K562 (cell line): ENCODE results near the gene EFNA1. TPM values are rescaled to one million over a fixed set of nuclear protein-coding genes. Genes with fewer than 3 reads are reported as not detected.

Experiments used
- ATAC-seq: fragments of 200-7000 bp; cut with Tn5 transposase; 3 replicates; pipeline ENCODE4 v1.9.1; 2020; ENCODE audit warnings: moderate library complexity
- BruUV-seq: library from RNA; stranded (reverse); fragments of 400-500 nt; replicated peaks from 2 replicates; lab custom pipeline; 2021; lab: Mats Ljungman, UMichigan
- CTCF ChIA-PET: fragments of 300-600 bp; formaldehyde crosslinking; extraction: SDS; loops from one replicate; lab custom pipeline; 2021; ENCODE audit warnings: low intra/inter-chr PET ratio; lab: Yijun Ruan, JAX
- POLR2A ChIA-PET: fragments of 300-600, 350-650 bp; sonication (Branson Sonifier 250); formaldehyde crosslinking; extraction: SDS; loops from one replicate; lab custom pipeline; 2021; ENCODE audit warnings: antibody characterized with exemption, inconsistent platforms; lab: Yijun Ruan, JAX
- DNase-seq, 4 experiments: peaks; one replicate each; pipeline versions ENCODE4 v3.0.0 to v3.0.0-alpha.2; 2011 to 2018; ENCODE audit warnings: low spot score in 3 of 4, mixed read lengths in 3 of 4; ENCODE audit errors: extremely low read depth in 1 of 4
- FAIRE-seq: peaks from 2 replicates; lab custom pipeline; 2011; peaks lifted over from hg19 to GRCh38; lab: Jason Lieb, UNC
- H2AFZ ChIP-seq: 2 replicates; pipeline ENCODE4 v1.6.0; 2011; ENCODE audit warnings: low read depth, low read length, control low read depth, inconsistent platforms
- H3K27ac ChIP-seq: fragments of 200-600 bp; 3 replicates; pipeline ENCODE4 v1.8.0; 2011; ENCODE audit warnings: low read depth, mild to moderate bottlenecking, control low read depth, inconsistent platforms, low read length, moderate library complexity, mixed read lengths; ENCODE audit errors: extremely low read depth
- H3K27me3 ChIP-seq, 2 experiments: fragments of 300-600 bp in 1 of 2; 2 replicates in 1 of 2; 3 replicates in 1 of 2; pipeline versions ENCODE4 v1.6.0 to v1.8.0; 2011; ENCODE audit warnings: inconsistent platforms in 2 of 2, low read length in 2 of 2, mild to moderate bottlenecking in 1 of 2, mixed read lengths in 1 of 2, moderate library complexity in 1 of 2; ENCODE audit not compliant: control insufficient read depth in 2 of 2, insufficient read depth in 2 of 2
- H3K36me3 ChIP-seq: fragments of 300-600 bp; 3 replicates; pipeline ENCODE4 v1.8.0; 2011; ENCODE audit warnings: mild to moderate bottlenecking, low read length, inconsistent platforms; ENCODE audit not compliant: control insufficient read depth, insufficient read depth
- H3K4me1 ChIP-seq, 2 experiments: fragments of 200-600 bp in 1 of 2; replicated peaks in 1 of 2; 2 replicates in 1 of 2; 3 replicates in 1 of 2; pipeline versions ENCODE4 v1.5.1 to v1.8.0; 2011; ENCODE audit warnings: inconsistent platforms in 2 of 2, low read length in 2 of 2, mild to moderate bottlenecking in 1 of 2, mixed read lengths in 1 of 2, moderate library complexity in 1 of 2; ENCODE audit not compliant: control insufficient read depth in 2 of 2, insufficient read depth in 2 of 2
- H3K4me2 ChIP-seq: 2 replicates; pipeline ENCODE4 v1.6.1; 2011; ENCODE audit warnings: low read length, control low read depth, inconsistent platforms, mixed read lengths; ENCODE audit not compliant: insufficient read depth
- H3K4me3 ChIP-seq: fragments of 200-600 bp; sonication (generic), shearing (Covaris generic); 2 replicates; pipeline ENCODE4 v1.5.1; 2016; ENCODE audit warnings: control low read depth, inconsistent platforms
- H3K79me2 ChIP-seq: fragments of 200-600 bp; 3 replicates; pipeline ENCODE4 v1.8.0; 2011; ENCODE audit warnings: low read length, inconsistent platforms; ENCODE audit not compliant: control insufficient read depth, insufficient read depth
- H3K9ac ChIP-seq, 2 experiments: 2 replicates each; pipeline versions ENCODE4 v1.6.0 to v1.6.1; 2011; ENCODE audit warnings: low read depth in 2 of 2, low read length in 2 of 2, control low read depth in 1 of 2, inconsistent platforms in 1 of 2, mild to moderate bottlenecking in 1 of 2, mixed read lengths in 1 of 2; ENCODE audit not compliant: insufficient read depth in 1 of 2
- H3K9me1 ChIP-seq: one replicate; pipeline ENCODE4 v1.6.0; 2011; ENCODE audit warnings: inconsistent platforms, mild to moderate bottlenecking, low read length, moderate library complexity; ENCODE audit not compliant: control insufficient read depth, insufficient read depth
- H3K9me3 ChIP-seq: replicated peaks from 2 replicates; pipeline ENCODE4 v1.5.1; 2011; ENCODE audit warnings: low read depth, low read length, inconsistent platforms; ENCODE audit not compliant: control insufficient read depth, insufficient read depth
- H4K20me1 ChIP-seq: replicated peaks from 2 replicates; pipeline ENCODE4 v1.6.1; 2011; ENCODE audit warnings: low read length, inconsistent platforms, mixed read lengths; ENCODE audit not compliant: control insufficient read depth, insufficient read depth
- DIDO1 ChIP-seq: fragments of 450-650 bp; IDR thresholded peaks from 2 replicates; pipeline ENCODE4 v1.6.1; 2016; ENCODE audit warnings: low read depth, missing biosample characterization, missing genetic modification characterization
- GATAD2A ChIP-seq: fragments of 450-650 bp; IDR thresholded peaks from 2 replicates; pipeline ENCODE4 v1.6.1; 2017
- KDM4B ChIP-seq, 2 experiments: fragments of 450-650 bp in 1 of 2; sonication (generic) in 1 of 2; IDR thresholded peaks; 2 replicates each; pipeline ENCODE4 v1.6.1; 2016 to 2017; ENCODE audit warnings: borderline replicate concordance in 2 of 2, antibody characterized with exemption in 1 of 2, low read depth in 1 of 2, mild to moderate bottlenecking in 1 of 2
- NR0B1 ChIP-seq: fragments of 450-650 bp; IDR thresholded peaks from one replicate; pipeline ENCODE4 v1.6.1; 2018; ENCODE audit warnings: mild to moderate bottlenecking, moderate library complexity; ENCODE audit not compliant: partially characterized antibody
- PRDM10 ChIP-seq: fragments of 450-650 bp; IDR thresholded peaks from 2 replicates; pipeline ENCODE4 v1.6.1; 2018; ENCODE audit not compliant: partially characterized antibody
- RBM15 ChIP-seq: fragments of 200-400 bp; formaldehyde crosslinking; IDR thresholded peaks from 2 replicates; pipeline ENCODE4 v1.6.1; 2018; ENCODE audit warnings: mild to moderate bottlenecking, low read length, moderate library complexity; ENCODE audit not compliant: insufficient read depth
- RBM25 ChIP-seq: fragments of 200-400 bp; formaldehyde crosslinking; IDR thresholded peaks from 2 replicates; pipeline ENCODE4 v1.6.1; 2018; ENCODE audit warnings: low read length, low read depth, moderate library complexity; ENCODE audit not compliant: severe bottlenecking
- ZNF316 ChIP-seq: fragments of 450-650 bp; IDR thresholded peaks from 2 replicates; pipeline ENCODE4 v1.6.1; 2016
- ZNF609 ChIP-seq: sonication (generic); formaldehyde crosslinking; IDR thresholded peaks from 2 replicates; pipeline ENCODE4 v1.8.1; 2023; ENCODE audit warnings: missing genetic modification reagents, mild to moderate bottlenecking, borderline replicate concordance
- WGBS: fragments of 100-300 bp; shearing (Covaris generic); methylation state at CpG from one replicate; pipeline ENCODE4 v1.1.6; 2016; ENCODE audit warnings: low coverage, mixed read lengths; ENCODE audit not compliant: insufficient coverage; ENCODE audit errors: missing lambda C conversion rate; 5-methylcytosine and 5-hydroxymethylcytosine counted together
- in situ Hi-C: fragments of 300-500 bp; cut with MboI; formaldehyde crosslinking; loops from 4 replicates; pipeline ENCODE4 v1.15.0; 2018; ENCODE audit warnings: inconsistent platforms, mixed read lengths
- intact Hi-C: fragments of 100-400 bp; cut with micrococcal nuclease; formaldehyde crosslinking; loops from 2 replicates; pipeline ENCODE4 v1.14.2; 2022
- polyA plus RNA-seq, 8 experiments: library from polyadenylated mRNA; depleted of rRNA in 4 of 8; stranded (reverse) in 5 of 8; unstranded in 3 of 8; fragments of >200 nt; fragmentation: Nextera tagmentation in 2 of 8; fragmentation: Illumina TruSeq in 1 of 8; extraction: Ambion mirVana in 2 of 8; extraction: Trizol in 1 of 8; gene quantifications; 2 replicates each; pipeline versions ENCODE4 v1.2.1 to v1.2.3, GENCODE V29; 2011 to 2014; ENCODE audit warnings: inconsistent platforms in 1 of 8, missing spikeins in 1 of 8
- total RNA-seq, 7 experiments: library from RNA; depleted of rRNA in 6 of 7; stranded (reverse); fragments of >200 nt in 6 of 7; fragmentation: Illumina TruSeq in 2 of 7; extraction: Trizol in 2 of 7; gene quantifications; 2 replicates each; pipeline versions ENCODE4 v1.2.1 to v1.2.3, GENCODE V29; 2011 to 2021; ENCODE audit warnings: low replicate concordance in 1 of 7

The EFNA1 gene
- total and polyA plus RNA-seq, 9 of the 15 experiments (the other 6 are each of a cell fraction or from before 2014, with no cell fraction given): 2.1 to 9.3 (median 3.0) TPM

- Histone ChIP-seq H3K9me3 (no peaks in the 10 kb centered on the region), H3K4me1 (peaks cover 27 to 36% of the 10 kb centered on the region in 2 experiments), H3K4me3 (no peak overlapping the region), H3K4me2 (no peak overlapping the region), H2AFZ (no peak overlapping the region), H3K79me2 (no peaks in the 10 kb centered on the region), H3K36me3 (no peaks in the 10 kb centered on the region), H3K27ac (no peak overlapping the region), H3K9me1 (no peaks in the 10 kb centered on the region), H3K27me3 (no peaks in the 10 kb centered on the region), H4K20me1 (no peaks in the 10 kb centered on the region), H3K9ac (no peak overlapping the region)
- no TSS peak for BruUV-seq
- no peak for ATAC-seq
- intact Hi-C loops: no loop called here
- no peak for DNase-seq
- in situ Hi-C loops: no loop called here
- no peak for FAIRE-seq
- CTCF ChIA-PET: no interaction called here
- WGBS: 59% methylated on average over 2 of the region's 2 CpGs
- POLR2A ChIA-PET: interaction anchor here (0.6 kb wide), 2 partner anchors 9 to 615 kb away, joined by 3 to 5 read pairs; no protein-coding TSS in a partner anchor
- no peak for TF ChIP-seq PRDM10
- TF ChIP-seq NR0B1: no peak
- TF ChIP-seq RBM15: no peak
- no peak for TF ChIP-seq DIDO1 (tag)
- TF ChIP-seq KDM4B (IDR thresholded peaks at IDR 0.05; ENCODE audit: borderline replicate concordance in 2 of 2, low read depth in 1 of 2): no peak
- TF ChIP-seq GATAD2A: no peak
- TF ChIP-seq ZNF609 (CRISPR knock-in tag): no peak
- no peak for TF ChIP-seq RBM25
- TF ChIP-seq ZNF316: no peak
These were observed 5.4 kb upstream of the EFNA1 start for GRCh38 chr1:155122308-155122707.
